Neural progenitor cell (in vitro differentiated cells): ENCODE results near the gene RAD1.

Experiments used
- CTCF ChIP-seq: fragments of 200-600 bp; sonication (generic); IDR thresholded peaks from 2 replicates; pipeline ENCODE4 v1.5.1; 2017; ENCODE audit warnings: antibody characterized with exemption, mild to moderate bottlenecking
- EZH2 ChIP-seq: fragments of 200-600 bp; sonication (generic); IDR thresholded peaks from 2 replicates; pipeline ENCODE4 v1.6.1; 2017; ENCODE audit warnings: antibody characterized with exemption, mild to moderate bottlenecking, moderate library complexity

GRCh38 chr5:34865091-34865490 lies 50.2 kb downstream of the RAD1 start:
- no peak for TF ChIP-seq CTCF
- TF ChIP-seq EZH2: no peak
